ENCODE data around the gene AHCYL2. TPM values are rescaled to one million over a fixed set of nuclear protein-coding genes. Genes with fewer than 3 reads are reported as not detected.
A peak's percentile ranks its signal among the peaks of the same experiment; 100 is the strongest.

AHCYL2 gene
- total RNA-seq, 1 experiment from 2014 or later, result 23.2 TPM

- Histone ChIP-seq H3K18ac (ENCODE audit: insufficient read length, low read depth, low read length) (no peak overlapping the region), H4K20me1 (ENCODE audit: control insufficient read depth, insufficient read depth, insufficient read length) (no peaks in the 10 kb centered on the region), H4K5ac (ENCODE audit: insufficient read length, low read depth, low read length) (no peak overlapping the region), H3K23ac (ENCODE audit: insufficient read length, low read depth, low read length) (no peak overlapping the region), H3K9me3 (ENCODE audit: control insufficient read depth, low read depth, low read length) (no peaks in the 10 kb centered on the region), H4K8ac (replicated peaks; ENCODE audit: insufficient read length, low read depth, low read length) (no peak overlapping the region), H3K4me2 (ENCODE audit: insufficient read depth, insufficient read length, low read length) (no peak overlapping the region), H2BK12ac (ENCODE audit: insufficient read length, low read depth, low read length) (no peak overlapping the region), H3K23me2 (ENCODE audit: insufficient read length, low read depth, low read length, poor library complexity, severe bottlenecking) (no peaks in the 10 kb centered on the region), H3K27ac (ENCODE audit: insufficient read length, low read depth, low read length) (no peak overlapping the region), H3K4ac (ENCODE audit: low read depth, low read length) (no peak overlapping the region), H3K56ac (ENCODE audit: insufficient read length, low read depth, low read length) (no peak overlapping the region), H2BK120ac (ENCODE audit: low read depth, low read length, poor library complexity, severe bottlenecking) (no peak overlapping the region), H2BK20ac (ENCODE audit: low read depth, low read length, poor library complexity, severe bottlenecking) (no peak overlapping the region), H2AK5ac (ENCODE audit: insufficient read length, low read length) (no peak overlapping the region), H2AFZ (ENCODE audit: low read length) (no peak overlapping the region), H3T11ph (ENCODE audit: low read length) (no peak overlapping the region), H3K14ac (ENCODE audit: insufficient read depth, low read length) (no peak overlapping the region), H3K4me1 (ENCODE audit: insufficient read depth, low read length) (no peaks in the 10 kb centered on the region), H3K9ac (ENCODE audit: extremely low read depth, insufficient read length, low read length) (no peak overlapping the region), H2BK15ac (ENCODE audit: low read depth, low read length) (no peak overlapping the region), H3K79me2 (ENCODE audit: insufficient read depth, low read length) (no peaks in the 10 kb centered on the region), H3K27me3 (ENCODE audit: insufficient read depth, low read length) (no peaks in the 10 kb centered on the region), H4K91ac (ENCODE audit: insufficient read length, low read depth, low read length) (no peak overlapping the region), H2BK5ac (ENCODE audit: insufficient read length, low read length) (no peak overlapping the region), H3K79me1 (ENCODE audit: insufficient read depth, low read depth, low read length, poor library complexity, severe bottlenecking) (no peaks in the 10 kb centered on the region)
- Mint-ChIP-seq H3K4me1 (peaks cover 0 to 2% of the 10 kb centered on the region in 2 experiments; a peak in 1 of 4 replicates), H3K9me3 (no peaks in the 10 kb centered on the region; a peak in 1 of 5 replicates), H3K27ac (peak overlapping the region in 1 of 3 experiments; percentile 61; a peak in 2 of 7 replicates), H3K36me3 (ENCODE audit: insufficient read depth in 1 of 3, low read depth in 3 of 3) (peaks cover 15 to 51% (median 49%) of the 10 kb centered on the region in 3 experiments), H3K27me3 (ENCODE audit: low read depth) (no peaks in the 10 kb centered on the region), H3K4me3 (no peak overlapping the region)
- no CpG with 5 or more reads among the region's 29 CpGs for WGBS (ENCODE audit: extremely low coverage, insufficient read length, low lambda C conversion rate)
- no peak for DNase-seq
- no peak for TF ChIP-seq CTCF (conservative IDR thresholded peaks at IDR 0.05)
Measured at GRCh38 chr7:129205126-129205818, 19.6 kb upstream of the AHCYL2 start.

All from H9 (cell line).